H54 (cell line): Measurements from ENCODE around the gene ZNF584.

Experiments used
- DNase-seq: peaks from one replicate; pipeline ENCODE4 v3.0.0; 2011; ENCODE audit warnings: low spot score, mixed read lengths; ENCODE audit not compliant: insufficient read length
- FAIRE-seq: peaks from 3 replicates; lab custom pipeline; 2011; peaks lifted over from hg19 to GRCh38; lab: Jason Lieb, UNC
- POLR2A ChIP-seq: IDR thresholded peaks from 2 replicates; pipeline ENCODE4 v1.6.1; 2011; ENCODE audit warnings: low read depth, mild to moderate bottlenecking, low read length

Gene ZNF584

GRCh38 chr19:58380037-58380661 lies 28.3 kb upstream of the ZNF584 start:
- TF ChIP-seq POLR2A: no peak
- FAIRE-seq (no peak), DNase-seq (no peak)

DNA sequence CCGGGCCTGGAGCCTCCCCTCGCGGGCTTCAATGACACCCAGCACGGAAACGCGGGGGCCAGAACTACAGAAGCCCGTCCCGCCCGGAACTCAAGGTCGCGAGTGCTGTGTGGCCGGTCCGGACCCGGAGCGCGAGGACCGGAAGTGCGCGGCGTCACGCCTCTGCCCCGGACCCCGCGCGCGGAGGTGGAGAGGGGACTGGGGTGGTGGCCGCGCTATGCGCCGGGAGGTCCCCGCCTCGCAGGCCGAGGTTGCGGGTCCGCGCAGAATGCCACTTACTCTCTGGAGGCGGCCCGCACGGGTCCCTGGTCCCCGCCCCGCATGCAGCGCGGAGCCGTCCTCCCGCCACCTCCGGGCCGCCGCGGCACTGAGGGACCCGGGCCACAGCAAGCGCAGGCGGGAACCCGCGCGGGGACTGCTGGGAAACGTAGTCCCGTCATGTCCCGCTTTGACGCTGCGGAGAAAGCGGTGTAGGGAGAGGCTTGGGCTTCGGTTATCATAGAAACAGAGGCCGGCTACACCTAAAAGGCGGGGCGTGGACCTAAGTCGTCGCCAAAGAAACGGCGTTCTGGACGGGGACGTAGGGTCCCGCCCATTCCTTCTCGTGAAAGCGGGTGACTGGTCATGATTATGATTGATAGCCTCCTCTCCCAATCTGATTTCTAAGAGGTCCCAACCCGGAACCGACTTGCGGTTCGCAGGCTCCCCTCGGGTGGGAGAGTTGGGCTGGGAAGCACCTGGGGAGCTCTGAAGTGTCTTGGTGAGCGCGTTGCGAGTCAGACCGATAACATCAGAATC lies 27.6 kb upstream of the ZNF584 start, which contains the start of gene ZNF837:
Gene ZNF837, minus strand, starts transcription at position 369 of the 798 bp plus-strand sequence. CDS start 11,698 bp downstream, outside the sequence.
- TF ChIP-seq POLR2A: peak; percentile 83
- FAIRE-seq (peak; percentile 53), DNase-seq (peak; percentile 99)

GRCh38 chr19:58381460-58382212 lies 26.8 kb upstream of the ZNF584 start:
- DNase-seq (no peak), FAIRE-seq (no peak)
- TF ChIP-seq POLR2A: no peak

GRCh38 chr19:58382997-58383603 lies 25.3 kb upstream of the ZNF584 start:
- TF ChIP-seq POLR2A: no peak
- DNase-seq (no peak), FAIRE-seq (no peak)

DNA sequence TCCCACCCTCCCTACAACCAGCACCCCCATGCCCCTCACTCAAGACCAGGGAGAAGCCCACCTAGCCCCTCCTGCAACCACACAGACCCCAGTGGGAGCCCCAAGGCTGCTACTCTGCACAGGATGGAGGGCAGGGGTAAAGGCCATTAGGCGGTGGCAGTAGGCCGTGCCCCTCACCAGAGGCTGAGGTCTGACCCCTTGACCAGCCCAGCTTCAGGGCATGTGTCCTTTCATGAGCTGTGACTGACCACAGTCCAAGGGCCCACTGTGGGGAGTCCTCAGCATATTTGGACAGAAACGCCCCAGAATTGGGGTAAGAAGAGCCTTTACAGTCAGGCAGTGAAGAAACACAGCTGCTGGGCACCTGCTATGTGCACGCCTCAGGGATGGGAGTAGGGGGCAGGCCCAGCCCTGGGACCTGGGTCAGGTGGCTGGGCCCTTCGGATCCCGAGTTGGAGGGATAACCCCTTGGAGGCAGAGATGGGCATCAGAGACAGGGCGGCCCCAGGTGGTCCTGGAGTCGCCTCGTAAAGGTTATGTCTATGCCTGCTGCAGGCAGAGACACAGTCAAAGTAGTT lies 23.0 kb upstream of the ZNF584 start:
- FAIRE-seq (no peak), DNase-seq (no peak)
- no peak for TF ChIP-seq POLR2A

DNA sequence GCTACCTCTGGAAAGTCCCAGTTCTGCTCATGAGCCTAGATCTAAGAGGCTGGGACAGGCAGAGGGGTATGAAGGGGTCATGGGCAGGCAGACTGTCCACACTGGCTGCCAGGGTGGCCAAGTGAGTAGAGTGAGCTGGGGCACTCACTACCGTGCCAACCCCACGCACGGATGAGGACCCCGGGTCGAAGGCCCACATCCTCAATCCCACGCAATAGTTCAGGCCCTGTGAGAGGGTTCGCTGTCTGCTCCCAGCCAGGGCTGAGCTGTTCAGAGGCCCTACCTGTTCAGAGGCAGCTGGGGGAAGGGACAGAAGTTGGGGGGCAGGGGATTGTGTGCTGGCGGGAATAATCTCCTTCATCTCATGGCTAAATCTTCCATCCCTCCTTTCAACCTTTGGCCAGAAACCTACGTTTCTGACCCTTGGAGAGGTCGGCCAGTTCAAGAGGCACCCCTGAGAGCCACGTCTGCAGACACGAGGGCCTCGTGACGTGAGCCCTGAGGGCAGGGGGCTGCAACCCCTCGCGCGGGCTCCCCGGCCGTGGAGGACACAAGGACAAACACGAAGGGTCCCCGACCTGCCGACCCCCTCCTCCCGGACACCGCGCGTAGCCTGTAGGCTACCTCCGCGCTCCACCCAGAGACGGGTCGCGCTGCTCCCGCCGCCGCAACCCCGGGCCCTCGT lies 22.4 kb upstream of the ZNF584 start:
- no peak for DNase-seq
- no peak for FAIRE-seq
- no peak for TF ChIP-seq POLR2A

DNA sequence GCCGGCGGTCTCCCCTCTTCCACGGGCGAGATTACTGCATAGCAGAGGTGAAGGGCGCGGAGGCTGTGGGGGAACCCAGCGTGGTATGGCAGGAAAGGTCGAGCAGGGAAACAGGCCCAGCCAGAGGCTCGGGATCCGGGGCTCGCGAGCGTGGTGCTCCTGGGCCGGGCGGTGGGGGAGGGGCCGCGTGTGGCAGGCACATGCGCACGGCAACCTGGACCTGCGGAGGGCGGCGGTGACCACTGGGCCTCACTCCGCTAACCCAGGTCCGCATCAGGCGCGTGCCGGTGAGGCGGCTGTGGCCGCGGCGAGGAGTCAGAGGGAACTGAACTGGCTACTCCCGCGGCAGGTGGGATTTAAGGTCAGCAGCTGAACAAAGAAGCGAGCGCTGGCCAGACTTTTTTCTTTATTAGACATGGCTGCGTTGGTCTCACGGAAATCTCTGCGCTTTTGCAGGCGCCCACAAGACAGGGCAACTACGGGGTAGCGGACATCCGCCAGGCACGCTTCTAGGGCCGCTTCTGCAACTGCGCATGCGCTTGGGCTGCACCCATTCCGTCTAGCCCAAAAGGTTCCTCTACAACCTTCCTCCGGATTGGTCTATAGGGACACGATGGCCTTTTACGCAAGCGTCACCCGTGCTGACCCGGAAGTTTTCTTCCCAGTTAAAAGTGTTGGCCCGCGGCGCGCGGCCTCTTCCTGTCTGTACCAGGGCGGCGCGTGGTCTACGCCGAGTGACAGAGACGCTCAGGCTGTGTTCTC lies 21.7 kb upstream of the ZNF584 start, which contains the start of gene RPS5:
Gene RPS5, plus strand, starts transcription at position 694 of the 762 bp plus-strand sequence. CDS start 869 bp downstream, outside the sequence.
- peak; percentile 91 for TF ChIP-seq POLR2A
- no peak for FAIRE-seq
- peak; percentile 100 for DNase-seq

DNA sequence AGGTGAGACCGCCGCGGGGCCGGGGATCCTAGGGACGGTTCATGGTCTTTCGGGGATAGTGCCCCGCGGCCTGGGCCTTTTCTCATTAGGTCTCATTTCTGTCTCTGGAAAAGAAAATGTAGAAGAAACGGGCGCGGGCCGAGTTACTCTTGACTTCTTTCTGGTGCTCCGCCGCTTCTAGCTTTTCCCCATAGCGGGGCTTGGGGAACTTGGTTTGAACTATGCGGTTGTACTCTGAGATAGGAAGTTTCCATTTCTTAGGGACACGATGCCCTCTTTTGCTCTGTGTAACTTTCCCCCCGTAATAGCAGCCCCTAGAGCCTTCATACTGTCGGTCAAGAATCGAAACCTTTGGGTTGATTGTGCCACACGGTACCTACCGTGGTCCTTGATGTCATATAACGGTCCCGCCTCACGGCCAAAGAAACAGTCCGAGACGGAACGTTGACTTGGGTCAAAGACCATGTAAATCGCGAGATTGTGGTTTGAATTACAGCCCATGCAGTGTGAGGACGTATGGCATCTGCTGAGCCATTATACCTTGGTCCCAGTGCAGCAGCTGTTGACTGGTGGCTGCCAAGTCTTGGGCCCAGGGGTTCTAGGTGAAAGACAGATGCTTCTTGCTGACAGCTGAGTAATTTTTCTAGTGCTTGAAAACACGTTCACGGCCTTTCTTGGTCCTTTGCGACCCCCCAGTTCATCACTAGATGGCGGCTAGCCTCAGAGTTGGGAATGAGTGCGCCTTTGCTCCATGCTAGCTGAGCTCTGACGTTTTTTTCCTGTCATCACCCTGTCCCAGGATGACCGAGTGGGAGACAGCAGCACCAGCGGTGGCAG lies 20.9 kb upstream of the ZNF584 start:
- no peak for FAIRE-seq
- no peak for TF ChIP-seq POLR2A
- DNase-seq: no peak

GRCh38 chr19:58388175-58388526 lies 20.3 kb upstream of the ZNF584 start:
- no peak for FAIRE-seq
- no peak for TF ChIP-seq POLR2A
- no peak for DNase-seq

DNA sequence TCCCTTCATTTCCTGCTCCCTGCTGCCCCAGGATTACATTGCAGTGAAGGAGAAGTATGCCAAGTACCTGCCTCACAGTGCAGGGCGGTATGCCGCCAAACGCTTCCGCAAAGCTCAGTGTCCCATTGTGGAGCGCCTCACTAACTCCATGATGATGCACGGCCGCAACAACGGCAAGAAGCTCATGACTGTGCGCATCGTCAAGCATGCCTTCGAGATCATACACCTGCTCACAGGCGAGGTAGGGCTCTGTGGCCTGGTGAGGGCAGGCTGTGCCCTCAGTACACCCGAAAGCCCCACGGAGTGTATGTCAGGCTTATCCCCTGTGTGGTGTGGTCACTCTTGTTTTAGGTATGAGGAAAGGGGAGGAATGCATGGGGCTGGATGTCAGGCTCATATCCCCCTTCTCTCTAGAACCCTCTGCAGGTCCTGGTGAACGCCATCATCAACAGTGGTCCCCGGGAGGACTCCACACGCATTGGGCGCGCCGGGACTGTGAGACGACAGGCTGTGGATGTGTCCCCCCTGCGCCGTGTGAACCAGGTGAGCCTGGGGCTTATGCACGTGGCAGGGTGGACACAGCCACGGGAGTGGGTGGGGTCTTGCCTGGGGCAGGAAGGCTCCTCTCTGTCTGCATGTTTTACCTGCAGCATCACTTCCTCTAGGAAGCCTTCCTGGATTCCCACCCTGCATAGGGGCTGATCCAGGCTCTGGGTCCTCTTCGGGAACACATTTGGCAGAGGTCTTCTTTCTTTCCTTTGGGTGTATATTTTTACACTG lies 15.3 kb upstream of the ZNF584 start:
- no peak for DNase-seq
- FAIRE-seq: no peak
- TF ChIP-seq POLR2A: no peak

- TF ChIP-seq POLR2A: no peak
- DNase-seq (no peak), FAIRE-seq (no peak)
Measured at GRCh38 chr19:58393725-58394033, 14.8 kb upstream of the ZNF584 start.
